DND-41 (cell line): ENCODE data around the gene MOCS2.

Experiments
- EZH2 ChIP-seq: IDR thresholded peaks from 3 replicates; pipeline ENCODE4 v1.6.1; 2012; ENCODE audit warnings: borderline replicate concordance, low read depth, mild to moderate bottlenecking, moderate library complexity, low read length, inconsistent platforms; ENCODE audit not compliant: severe bottlenecking
- TF ChIP-seq, protein P1 (sequence below): IDR thresholded peaks from 2 replicates; pipeline ENCODE4 v1.5.1; 2012; ENCODE audit warnings: borderline replicate concordance, low read length, moderate library complexity, mild to moderate bottlenecking; ENCODE audit not compliant: poor library complexity, severe bottlenecking; ENCODE audit errors: extremely low read depth

DNA sequence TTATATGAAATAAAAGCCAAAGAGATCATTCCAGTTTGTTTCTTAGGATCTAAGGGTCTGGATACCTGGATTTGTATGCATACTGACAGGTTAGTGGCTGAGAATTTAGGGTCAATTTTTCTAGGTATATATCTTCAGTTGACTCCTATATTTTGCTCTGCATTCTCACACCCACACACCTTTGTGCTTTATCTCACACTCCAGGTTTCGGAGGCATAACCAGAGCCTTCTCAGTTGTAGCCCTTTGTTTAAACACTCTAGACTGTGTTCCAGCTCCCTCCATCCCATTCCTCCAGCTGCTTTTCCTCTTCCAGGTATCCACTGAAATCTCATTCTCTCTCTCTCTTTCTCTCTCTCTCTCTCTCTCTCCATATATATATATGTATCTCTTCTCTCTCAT is 10.6 kb upstream of the MOCS2 start:
- TF ChIP-seq, protein P1, sequence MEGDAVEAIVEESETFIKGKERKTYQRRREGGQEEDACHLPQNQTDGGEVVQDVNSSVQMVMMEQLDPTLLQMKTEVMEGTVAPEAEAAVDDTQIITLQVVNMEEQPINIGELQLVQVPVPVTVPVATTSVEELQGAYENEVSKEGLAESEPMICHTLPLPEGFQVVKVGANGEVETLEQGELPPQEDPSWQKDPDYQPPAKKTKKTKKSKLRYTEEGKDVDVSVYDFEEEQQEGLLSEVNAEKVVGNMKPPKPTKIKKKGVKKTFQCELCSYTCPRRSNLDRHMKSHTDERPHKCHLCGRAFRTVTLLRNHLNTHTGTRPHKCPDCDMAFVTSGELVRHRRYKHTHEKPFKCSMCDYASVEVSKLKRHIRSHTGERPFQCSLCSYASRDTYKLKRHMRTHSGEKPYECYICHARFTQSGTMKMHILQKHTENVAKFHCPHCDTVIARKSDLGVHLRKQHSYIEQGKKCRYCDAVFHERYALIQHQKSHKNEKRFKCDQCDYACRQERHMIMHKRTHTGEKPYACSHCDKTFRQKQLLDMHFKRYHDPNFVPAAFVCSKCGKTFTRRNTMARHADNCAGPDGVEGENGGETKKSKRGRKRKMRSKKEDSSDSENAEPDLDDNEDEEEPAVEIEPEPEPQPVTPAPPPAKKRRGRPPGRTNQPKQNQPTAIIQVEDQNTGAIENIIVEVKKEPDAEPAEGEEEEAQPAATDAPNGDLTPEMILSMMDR, result no peak
- no peak for TF ChIP-seq EZH2
